Measurements from ENCODE around the gene ZNF550.
A peak's percentile ranks its signal among the peaks of the same experiment; 100 is the strongest.

The ZNF550 gene

DNA sequence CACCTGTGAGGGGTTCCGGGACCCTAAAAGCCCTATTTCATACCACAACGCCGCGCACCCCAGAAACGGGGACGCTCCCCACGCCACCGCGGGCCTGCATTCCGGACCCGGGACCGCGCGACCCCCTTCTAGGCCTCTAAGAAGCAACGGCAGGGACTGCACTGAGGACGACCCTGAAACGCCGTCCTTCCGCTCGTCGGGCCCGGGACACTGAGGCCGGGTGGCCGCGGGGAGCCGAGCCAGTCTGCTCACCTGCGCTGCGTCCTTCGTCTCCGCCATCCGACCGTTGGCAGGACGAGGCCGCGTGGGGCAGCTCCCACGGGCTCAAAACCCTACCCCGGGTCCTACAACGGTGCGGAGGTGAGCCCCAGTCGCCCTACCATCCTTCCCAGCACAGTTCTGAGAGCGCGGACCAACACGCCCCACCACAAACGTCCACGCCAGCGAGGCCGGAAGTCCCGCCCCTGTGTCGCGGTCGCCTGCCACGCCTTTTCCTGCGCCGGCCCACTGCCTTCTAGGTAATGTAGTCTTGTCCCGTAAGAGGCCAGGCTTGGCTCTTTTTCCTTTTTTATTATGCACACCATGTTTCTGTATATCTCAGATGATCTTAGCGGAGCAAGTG lies at the start of gene ZNF550:
Gene ZNF550, minus strand, starts transcription at position 460 of the 622 bp plus-strand sequence. Its CDS starts 181 bp downstream, at position 279.
- DNase-seq: peak; percentile 87

DNA sequence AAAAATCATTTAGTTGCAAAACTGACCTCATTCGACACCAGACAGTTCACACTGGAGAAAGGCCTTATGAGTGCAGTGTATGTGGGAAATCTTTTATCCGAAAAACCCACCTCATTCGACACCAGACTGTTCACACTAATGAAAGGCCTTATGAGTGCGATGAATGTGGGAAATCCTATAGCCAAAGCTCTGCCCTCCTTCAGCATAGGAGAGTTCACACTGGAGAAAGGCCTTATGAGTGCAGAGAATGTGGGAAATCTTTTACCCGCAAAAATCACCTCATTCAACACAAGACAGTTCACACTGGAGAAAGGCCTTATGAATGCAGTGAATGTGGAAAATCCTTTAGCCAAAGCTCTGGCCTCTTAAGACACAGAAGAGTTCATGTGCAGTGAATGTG lies 47.3 kb upstream of the ZNF550 start:
- DNase-seq: no peak

GRCh38 chr19:57599761-57600383 lies 40.2 kb upstream of the ZNF550 start, which contains the start of gene ZNF530:
ZNF530 (plus strand) TSS chr19:57599885; CDS start chr19:57604346, 4,461 bp downstream.
- DNase-seq: peak; percentile 88

GRCh38 chr19:57599377-57599760 lies 39.7 kb upstream of the ZNF550 start:
- no peak for DNase-seq

DNA sequence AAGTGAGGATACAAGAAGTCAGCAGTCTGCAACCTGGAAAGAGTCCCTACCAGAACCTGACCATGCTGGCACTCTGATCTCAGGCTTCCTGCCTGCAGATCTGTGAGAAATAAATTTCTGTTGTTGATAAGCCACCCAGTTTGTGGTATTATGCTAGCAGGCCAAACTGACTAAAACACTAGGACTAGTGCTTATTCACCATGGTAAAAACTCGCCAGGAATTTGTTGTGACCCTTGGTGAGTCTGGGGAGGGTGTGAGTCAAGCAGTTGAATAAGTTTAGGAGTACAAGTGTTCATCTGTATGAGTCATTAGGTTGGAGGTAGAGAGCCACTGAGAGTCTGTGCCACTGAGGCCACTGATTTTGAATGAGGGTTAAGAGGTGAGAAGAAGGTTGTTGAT lies 27.9 kb upstream of the ZNF550 start:
- no peak for DNase-seq

DNA sequence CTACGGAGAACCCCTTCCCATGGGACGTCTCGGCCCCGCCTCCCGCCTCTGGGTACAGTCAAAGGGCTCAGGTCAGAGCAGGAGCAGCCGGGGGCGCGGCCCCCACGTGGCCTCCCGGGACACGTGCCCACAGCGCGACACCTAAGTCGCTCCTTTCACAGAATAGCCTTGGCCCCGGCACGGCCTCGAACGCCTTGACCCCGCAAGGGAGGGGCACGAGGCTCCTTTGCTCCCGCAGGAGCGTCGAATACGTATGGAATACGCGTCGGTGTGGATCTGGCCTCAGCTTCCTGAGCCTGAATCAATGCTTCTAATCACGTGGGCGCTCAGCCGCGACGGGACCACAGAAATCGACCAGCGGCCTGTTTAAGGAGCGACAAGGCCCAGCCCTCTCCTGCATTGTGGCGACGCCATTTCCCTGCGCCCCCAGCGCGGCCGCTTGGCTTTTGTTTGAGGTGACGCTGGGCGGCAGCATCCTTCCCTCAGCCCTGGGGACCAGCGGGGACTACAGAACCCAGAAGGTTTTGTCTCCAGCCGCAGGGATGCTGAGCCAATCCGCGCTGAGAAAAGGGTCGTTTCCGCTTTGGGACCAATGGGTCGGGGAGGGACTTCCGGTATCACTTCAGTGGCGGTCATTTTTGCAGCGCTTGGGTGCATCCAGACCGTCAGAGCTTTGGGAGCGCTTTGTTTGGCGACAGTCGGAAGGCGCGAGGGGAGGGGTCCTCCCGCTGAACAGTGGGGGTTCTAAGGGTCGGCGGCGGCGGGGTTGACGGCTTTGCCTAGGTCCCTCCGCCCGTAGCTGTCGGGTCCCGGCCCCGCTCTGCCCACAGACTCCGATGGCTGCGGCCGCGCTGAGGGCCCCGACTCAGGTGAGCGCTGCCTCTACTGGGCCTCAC lies 24.1 kb upstream of the ZNF550 start, which contains the start of gene ZIK1:
Gene ZIK1, plus strand, starts transcription at position 625 of the 896 bp plus-strand sequence. Its CDS starts 212 bp downstream, at position 837.
- peak; percentile 77 for DNase-seq

DNA sequence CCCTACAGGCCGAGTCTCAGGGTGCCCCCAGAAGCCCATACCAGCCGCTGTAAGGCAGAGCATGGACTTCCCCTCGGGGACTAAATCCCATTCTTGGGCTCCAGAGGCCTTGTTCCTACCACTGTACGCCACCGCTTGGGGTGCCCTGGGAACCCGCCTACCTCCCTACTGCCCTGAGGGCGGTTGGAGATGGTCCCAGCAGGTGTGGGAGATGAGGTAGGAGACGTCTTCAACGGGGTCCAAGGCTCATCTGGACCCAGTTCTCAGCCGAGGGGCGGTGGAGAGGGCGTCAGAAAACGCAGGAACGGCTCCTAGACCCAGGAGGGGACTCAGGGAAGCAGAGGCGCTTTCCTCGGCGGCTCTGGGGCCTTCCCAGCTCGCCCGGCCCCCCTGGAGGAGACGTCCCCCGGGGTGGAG lies 23.4 kb upstream of the ZNF550 start:
- no peak for DNase-seq

DNA sequence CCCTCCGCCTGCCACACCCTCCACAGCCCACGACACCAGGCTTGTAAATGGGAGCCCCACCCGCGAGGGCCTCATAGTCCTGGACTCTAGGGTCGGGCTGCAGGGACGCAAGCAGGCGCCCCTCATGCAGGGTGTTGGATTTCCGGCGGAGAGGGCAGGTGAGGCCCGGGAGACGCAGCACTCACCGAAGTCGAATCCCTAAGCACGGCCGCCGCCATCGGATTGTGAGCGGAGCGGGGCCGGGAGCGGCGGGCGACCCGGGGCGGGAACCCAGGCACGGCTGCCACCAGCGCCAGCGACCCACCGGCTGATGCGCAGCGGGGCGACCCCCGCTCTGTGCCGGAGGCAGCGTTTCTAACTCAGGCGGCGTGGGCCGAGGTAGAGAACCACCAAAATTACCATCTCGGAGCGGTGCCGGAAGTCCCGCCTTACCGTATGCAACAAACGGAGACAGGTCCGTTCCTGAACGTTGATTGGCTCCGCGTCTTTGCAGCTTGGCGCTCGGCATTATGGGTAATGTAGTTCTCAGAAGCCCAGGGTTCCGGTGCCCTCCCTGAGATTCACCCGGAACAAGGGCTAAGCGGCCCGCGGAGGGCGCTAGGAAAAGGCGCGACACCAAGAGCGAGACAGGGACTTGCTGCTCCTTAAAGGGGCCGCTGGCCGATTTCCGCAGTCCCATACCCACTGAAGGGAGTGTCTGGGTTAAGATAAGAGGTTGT lies 19.0 kb upstream of the ZNF550 start, which contains the start of gene ZNF416:
Gene ZNF416, minus strand, starts transcription at position 425 of the 719 bp plus-strand sequence. Its CDS starts 207 bp downstream, at position 218.
- DNase-seq: peak; percentile 86

- no peak for DNase-seq
These were observed 17.0 kb upstream of the ZNF550 start for GRCh38 chr19:57576661-57577060.

DNA sequence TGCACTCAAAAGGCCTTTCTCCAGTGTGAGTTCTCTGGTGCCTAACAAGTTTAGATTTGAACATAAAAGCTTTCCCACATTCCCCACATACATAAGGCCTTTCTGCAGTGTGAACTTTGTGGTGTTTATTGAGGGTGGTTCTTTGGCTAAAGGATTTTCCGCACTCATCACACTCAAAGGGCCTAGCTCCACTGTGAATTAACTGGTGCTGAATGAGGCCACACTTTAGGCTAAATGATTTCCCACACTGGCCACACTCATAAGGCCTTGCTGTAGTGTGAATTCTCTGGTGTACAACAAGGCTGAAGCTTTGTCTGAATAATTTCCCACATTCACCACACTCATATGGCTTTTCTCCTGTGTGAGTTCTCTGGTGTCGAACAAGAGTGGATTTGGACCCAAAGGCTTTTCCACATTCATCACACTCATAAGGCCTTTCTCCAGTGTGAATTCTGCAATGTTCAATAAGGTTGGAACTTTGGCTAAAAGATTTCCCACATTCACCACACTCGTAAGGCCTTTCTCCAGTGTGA lies 12.8 kb upstream of the ZNF550 start:
- no peak for DNase-seq

DNA sequence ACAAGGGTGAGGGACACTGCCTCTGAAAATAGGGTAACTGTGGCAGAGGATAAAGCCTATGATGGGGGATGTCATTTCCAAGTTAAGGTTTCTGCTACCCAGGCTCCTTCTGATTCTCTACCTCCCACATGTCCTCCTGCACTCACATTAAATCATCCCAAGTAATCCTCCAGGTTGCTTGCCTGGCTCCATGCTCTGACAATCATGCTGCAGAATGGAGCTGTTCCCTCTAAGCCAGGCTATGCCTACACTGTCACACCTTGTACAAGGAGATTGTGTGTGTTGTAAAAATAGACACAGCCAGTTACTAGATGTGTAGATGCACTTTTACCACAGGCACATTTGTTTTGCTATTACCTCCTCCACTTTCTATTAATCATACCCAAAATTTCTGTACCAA lies 11.0 kb upstream of the ZNF550 start:
- DNase-seq: no peak

GRCh38 chr19:57566396-57567265 lies 7.0 kb upstream of the ZNF550 start:
- DNase-seq: no peak

DNA sequence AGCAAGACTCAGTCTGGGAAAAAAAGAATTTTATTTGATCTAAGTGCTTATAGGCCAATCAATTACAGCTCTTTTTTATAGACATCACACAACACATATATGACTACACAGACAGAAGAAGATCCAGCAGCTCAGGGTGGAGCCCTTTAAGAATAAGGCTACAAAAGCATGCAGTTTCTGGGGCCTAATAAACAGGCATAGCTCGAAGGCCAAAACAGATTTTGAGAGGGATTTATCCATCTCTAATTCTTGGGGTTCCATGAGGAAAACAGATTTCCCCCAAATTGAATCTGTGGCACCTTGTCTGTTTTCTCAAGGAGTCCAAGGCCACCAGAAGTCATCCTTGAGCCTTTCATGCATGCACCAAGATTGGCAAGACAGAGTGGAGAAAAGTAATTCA lies 3.9 kb upstream of the ZNF550 start:
- no peak for DNase-seq

DNA sequence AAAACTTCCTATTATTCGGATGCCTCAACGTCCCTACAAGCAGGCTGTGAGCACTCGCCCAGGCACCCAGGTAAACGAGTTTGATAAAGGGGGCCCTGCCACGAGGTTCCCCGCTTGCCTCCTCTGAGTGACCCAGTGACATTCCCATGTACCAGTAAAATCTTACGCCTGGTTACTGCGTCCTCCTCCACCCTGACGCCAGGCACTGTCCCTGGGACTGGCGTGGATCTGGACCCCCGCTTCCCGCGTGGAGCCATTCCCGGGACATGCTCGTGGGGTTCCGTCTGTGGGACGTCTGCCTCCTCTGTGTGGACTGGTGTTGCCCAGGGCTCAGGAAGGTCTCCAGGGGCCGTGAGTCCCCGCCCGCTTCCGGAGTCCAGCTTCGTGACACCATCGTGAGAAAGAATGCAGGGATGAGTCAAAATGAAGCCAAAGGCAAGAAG lies 407 bp upstream of the ZNF550 start:
- no peak for DNase-seq

- peak; percentile 8 for DNase-seq
These were observed 657 bp downstream of the ZNF550 start for GRCh38 chr19:57559008-57559403.

DNA sequence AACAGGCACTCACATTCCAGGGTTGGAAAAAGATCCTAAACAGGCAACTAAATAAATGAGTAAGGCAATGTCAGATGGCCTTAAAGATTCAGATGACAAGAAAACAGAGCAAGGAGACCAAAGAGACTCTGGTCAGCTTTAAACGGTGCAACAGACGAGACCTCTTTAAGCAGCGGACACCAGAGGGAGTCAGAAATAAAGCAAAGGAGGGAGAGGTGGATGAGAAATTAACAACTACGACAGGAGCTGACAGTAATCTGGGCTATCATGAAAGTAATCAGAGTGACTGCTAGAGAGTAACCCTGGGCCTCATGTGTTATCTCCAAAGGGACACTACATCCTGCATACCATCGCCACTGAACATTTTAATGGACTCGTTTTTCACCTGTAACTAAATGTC lies 1.1 kb downstream of the ZNF550 start:
- no peak for DNase-seq

- DNase-seq: no peak
These were observed 2.0 kb downstream of the ZNF550 start for GRCh38 chr19:57557659-57558058.

GRCh38 chr19:57552432-57552831 lies 7.2 kb downstream of the ZNF550 start:
- no peak for DNase-seq

DNA sequence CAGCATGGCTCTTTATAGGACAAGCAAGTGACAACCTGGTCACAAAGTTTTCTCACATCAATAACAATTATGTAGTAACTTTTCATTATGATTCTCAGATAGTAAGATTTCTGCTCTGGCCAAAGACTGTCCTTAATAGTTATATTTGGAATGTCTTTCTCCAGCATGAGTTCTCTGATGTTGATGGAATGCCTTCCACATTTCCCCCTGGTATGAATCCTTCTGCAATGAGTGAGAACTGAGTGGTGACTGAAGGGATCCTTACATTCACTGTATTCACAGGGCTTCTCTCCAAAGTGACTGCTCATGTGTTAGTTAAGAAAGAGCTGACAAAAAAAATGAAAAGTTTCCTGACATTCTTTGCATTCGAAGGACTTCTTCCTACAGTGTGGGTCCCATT lies 13.2 kb downstream of the ZNF550 start:
- DNase-seq: no peak

- DNase-seq: no peak
These were observed 21.6 kb downstream of the ZNF550 start for GRCh38 chr19:57537953-57538547.

Measured in stimulated activated CD4-positive, alpha-beta T cell treated with anti-CD3 and anti-CD28 coated beads, Interleukin-12 subunit alpha, Interleukin-12 subunit beta, amount 100 ng/mL, for 4 hours (primary cell).